Memory B cell (primary cell): ENCODE measurements around the gene OR8D1.
A peak's percentile ranks its signal among the peaks of the same experiment; 100 is the strongest.
"Not testable (repeated sequence)": the region's sequence is repeated elsewhere in the genome, so short reads cannot be mapped to it uniquely, and the experiment has no call there.

ENCODE experiments used
- ATAC-seq: fragments of 150-1000 bp; cut with Tn5 transposase; 2 replicates; pipeline ENCODE4 v1.10.0; 2021; ENCODE audit warnings: low read depth, mild to moderate bottlenecking, moderate library complexity
- DNase-seq, 2 donors: peaks; one replicate each; pipeline ENCODE4 v3.0.0; 2022; ENCODE audit warnings: low spot score in 2 of 2
- H3K27ac Mint-ChIP-seq: one replicate; pipeline ENCODE4 v1.8.0; 2022; ENCODE audit warnings: mild to moderate bottlenecking, moderate library complexity, mixed read lengths
- H3K27me3 Mint-ChIP-seq: one replicate; pipeline ENCODE4 v1.8.0; 2022; ENCODE audit warnings: mixed read lengths
- H3K36me3 Mint-ChIP-seq: one replicate; pipeline ENCODE4 v1.8.0; 2022; ENCODE audit warnings: mild to moderate bottlenecking, mixed read lengths
- H3K4me1 Mint-ChIP-seq: one replicate; pipeline ENCODE4 v1.8.0; 2022; ENCODE audit warnings: mixed read lengths
- H3K4me3 Mint-ChIP-seq: one replicate; pipeline ENCODE4 v1.8.0; 2022; ENCODE audit warnings: mild to moderate bottlenecking, moderate library complexity, mixed read lengths
- H3K9me3 Mint-ChIP-seq: one replicate; pipeline ENCODE4 v1.8.0; 2022; ENCODE audit warnings: mixed read lengths

Gene OR8D1

DNA sequence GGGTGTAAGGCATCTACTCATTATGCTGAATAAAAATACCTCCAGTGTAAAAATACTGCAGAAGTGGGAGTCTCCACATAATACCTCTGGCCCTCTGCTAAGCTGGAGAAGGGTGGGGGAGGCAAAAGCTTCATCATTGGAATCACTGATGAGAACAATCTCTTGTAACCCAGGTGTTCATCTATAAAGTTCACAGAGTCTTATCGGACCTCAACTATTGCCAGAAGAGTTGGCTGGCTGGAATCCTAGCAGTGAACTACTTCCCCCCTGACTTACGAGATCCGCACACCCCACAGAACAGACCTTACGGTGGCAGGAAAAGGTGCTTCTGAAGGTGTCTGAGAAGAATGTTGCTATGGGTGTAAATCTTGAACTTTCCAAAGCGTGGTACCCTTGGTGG, 2.5 kb downstream of the OR8D1 start:
- Mint-ChIP-seq H3K36me3 (no peaks in the 10 kb centered on the region), H3K27me3 (no peaks in the 10 kb centered on the region), H3K27ac (no peak overlapping the region), H3K4me3 (no peak overlapping the region), H3K9me3 (no peaks in the 10 kb centered on the region), H3K4me1 (no peaks in the 10 kb centered on the region)
- ATAC-seq: no peak
- DNase-seq: no peak

DNA sequence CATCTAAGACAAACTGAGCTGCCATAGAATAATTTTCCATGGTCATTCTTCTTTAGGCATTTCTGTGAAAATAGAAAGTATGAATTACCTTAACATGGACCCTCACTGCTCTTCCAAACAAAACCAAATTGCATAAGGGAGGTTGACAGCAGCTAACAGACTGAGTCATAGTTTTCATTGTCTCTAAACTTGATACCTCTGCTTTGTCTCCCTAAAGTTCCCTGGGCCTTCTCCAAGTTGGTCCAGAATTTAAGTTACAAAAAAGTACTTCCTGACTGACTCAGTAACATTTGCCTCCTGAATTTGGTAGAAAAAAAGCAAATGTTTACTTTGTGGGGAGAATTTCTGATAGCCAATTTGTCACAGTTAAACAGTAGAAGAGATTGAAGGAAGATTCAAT, 3.0 kb downstream of the OR8D1 start:
- no peak for ATAC-seq
- Mint-ChIP-seq H3K36me3 (no peaks in the 10 kb centered on the region), H3K9me3 (no peaks in the 10 kb centered on the region), H3K4me1 (no peaks in the 10 kb centered on the region), H3K27ac (no peak overlapping the region), H3K4me3 (no peak overlapping the region), H3K27me3 (no peaks in the 10 kb centered on the region)
- DNase-seq: no peak

DNA sequence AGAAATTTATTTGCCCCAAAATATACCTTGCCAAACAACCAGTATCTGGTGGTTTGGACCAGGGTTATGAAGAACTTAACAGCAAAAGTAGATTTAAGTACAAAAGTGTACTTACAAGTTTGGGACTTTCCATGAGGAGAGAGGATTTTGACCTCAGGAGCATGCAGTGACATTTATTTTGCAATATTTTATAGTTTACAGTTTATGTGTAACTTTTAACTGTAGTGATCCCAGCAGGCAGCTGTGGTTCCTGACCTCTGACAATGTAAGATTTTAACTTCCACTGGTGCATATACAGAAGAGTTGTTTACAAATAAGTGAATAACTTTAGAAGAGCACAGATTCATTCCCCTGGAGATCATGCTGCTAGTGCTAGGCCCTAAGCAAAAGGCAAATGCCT, 6.7 kb downstream of the OR8D1 start:
- no peak for DNase-seq
- H3K27me3 Mint-ChIP-seq: no peaks in the 10 kb centered on the region

DNA sequence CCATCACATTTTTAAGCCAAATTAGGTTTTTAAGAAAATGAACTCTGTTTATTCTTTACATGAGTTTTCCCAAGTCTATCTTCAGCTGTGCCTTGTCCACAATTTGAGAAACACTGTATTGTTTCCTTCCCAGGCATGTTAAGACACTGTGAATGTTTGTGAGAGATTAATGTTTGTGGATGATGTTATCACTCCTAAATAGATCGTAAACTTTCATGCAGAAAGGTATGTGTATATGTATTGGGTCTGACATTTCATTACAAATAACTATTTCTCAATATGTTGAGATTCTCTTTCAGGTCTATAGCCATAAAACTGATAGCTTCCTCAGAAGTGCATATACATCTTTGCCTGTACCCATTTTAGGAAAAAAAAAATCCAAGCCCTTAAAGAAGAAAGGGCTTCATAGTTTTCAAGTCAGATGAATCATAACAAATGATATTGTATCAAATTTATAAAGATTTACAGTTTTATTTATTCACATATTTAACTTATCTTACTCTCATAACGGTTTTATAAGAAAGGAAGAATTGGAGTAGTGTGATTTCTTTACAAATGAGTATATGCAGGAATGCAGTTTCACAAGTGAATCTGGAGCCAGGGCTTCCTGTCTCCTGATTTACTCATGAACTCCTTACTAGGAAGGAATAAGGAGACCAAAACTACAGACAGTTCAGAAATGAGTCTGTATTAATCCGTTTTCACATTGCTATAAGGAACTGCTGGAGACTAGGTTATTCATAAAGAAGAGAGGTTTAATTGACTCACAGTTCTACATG, 11.2 kb downstream of the OR8D1 start:
- H3K27ac Mint-ChIP-seq: no peak overlapping the region
- no peaks in the 10 kb centered on the region for H3K36me3 Mint-ChIP-seq
- H3K27me3 Mint-ChIP-seq: no peaks in the 10 kb centered on the region
- no peak overlapping the region for H3K4me3 Mint-ChIP-seq
- H3K9me3 Mint-ChIP-seq: no peaks in the 10 kb centered on the region
- DNase-seq (no peak), ATAC-seq (no peak)
- H3K4me1 Mint-ChIP-seq: no peaks in the 10 kb centered on the region

More for the DNA sequence above, 6.7 kb downstream of the OR8D1 start:
- Mint-ChIP-seq H3K27ac (no peak overlapping the region), H3K36me3 (no peaks in the 10 kb centered on the region), H3K4me3 (no peak overlapping the region), H3K9me3 (no peaks in the 10 kb centered on the region), H3K4me1 (no peaks in the 10 kb centered on the region)
- no peak for ATAC-seq

DNA sequence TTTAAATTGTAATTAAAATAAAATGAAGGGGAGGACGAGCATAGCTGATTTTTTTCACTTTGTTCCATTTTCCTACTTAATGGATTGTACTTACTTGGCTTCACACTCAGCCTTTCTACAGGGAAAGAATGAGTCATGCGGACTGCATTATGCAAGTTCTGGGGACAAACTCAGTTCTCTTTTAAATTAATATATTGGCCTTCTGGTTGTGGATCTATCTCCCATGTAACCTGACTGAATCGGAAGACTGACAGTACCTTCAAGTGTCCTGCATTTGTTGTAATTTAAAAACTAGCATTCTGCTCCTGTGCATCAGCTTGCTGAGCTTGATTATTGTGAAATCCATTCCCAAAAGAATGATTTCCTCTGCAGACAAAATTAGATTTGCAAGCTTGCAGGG, 12.2 kb downstream of the OR8D1 start:
- H3K9me3 Mint-ChIP-seq: no peaks in the 10 kb centered on the region
- H3K4me1 Mint-ChIP-seq: no peaks in the 10 kb centered on the region
- no peak overlapping the region for H3K27ac Mint-ChIP-seq
- DNase-seq (no peak), ATAC-seq (no peak)
- H3K4me3 Mint-ChIP-seq: no peak overlapping the region
- H3K36me3 Mint-ChIP-seq: no peaks in the 10 kb centered on the region
- H3K27me3 Mint-ChIP-seq: no peaks in the 10 kb centered on the region

DNA sequence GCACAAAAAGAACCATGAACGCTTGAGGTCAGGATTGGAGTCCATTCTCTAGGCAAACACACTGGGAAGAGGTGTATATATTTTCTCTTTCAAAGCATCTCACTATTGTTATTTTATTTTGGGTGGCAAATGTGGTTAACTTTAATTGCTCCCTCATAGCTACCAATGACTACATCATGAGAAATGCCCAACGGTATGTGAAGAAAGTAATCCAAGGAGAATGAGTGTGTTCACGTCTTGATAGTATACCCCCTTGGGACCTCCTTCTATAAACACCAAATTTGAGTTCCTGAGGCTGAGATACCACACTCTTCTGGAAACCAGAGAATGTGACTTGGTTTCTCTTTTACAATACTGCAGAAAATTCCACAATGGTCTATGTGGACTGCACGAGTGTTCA, 15.8 kb downstream of the OR8D1 start:
- ATAC-seq (no peak), DNase-seq (no peak)
- Mint-ChIP-seq H3K4me3 (no peak overlapping the region), H3K4me1 (no peaks in the 10 kb centered on the region), H3K9me3 (no peaks in the 10 kb centered on the region), H3K36me3 (no peaks in the 10 kb centered on the region), H3K27me3 (no peaks in the 10 kb centered on the region), H3K27ac (no peak overlapping the region)

DNA sequence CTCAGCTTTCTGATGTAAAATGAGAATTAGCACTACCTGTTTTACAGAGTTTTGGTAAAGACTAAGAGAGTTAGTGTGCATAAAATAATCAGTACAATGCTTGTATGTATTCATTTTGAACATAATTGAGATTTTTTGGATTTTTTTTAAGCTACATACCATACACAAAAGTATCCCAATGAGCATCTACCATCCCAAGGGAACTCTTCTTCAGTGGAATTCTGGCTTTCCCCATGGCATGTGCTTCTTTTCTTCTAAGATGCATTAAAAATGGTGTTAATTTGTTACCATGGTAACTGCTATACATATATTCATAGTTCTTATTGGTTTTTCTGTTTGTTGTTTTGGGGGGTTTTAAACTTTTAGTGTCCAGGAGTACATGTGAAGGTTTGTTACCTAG, 17.7 kb downstream of the OR8D1 start:
- Mint-ChIP-seq H3K4me1 (no peaks in the 10 kb centered on the region), H3K36me3 (no peaks in the 10 kb centered on the region), H3K27me3 (no peaks in the 10 kb centered on the region), H3K27ac (no peak overlapping the region), H3K4me3 (no peak overlapping the region), H3K9me3 (no peaks in the 10 kb centered on the region)
- DNase-seq (no peak), ATAC-seq (no peak)

DNA sequence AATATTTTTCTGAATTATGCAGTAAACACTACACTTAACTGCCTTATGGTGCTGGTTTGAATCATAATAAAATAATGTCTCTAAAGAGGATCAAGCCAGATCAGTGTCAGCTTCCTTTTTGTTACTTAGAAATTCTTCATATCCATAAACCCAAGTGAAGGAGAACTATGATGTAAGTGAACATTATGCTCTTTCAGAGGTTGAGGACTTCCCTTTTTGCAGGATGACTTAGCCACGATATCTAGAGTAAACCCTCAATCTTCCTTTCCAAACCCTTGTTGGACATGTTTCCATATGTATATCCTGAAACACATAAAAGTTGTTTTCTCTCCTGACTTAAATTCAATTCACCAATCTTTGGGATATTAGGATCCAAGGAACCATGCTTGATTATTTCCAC, 19.1 kb downstream of the OR8D1 start:
- Mint-ChIP-seq H3K36me3 (no peaks in the 10 kb centered on the region), H3K27ac (no peak overlapping the region), H3K4me1 (no peaks in the 10 kb centered on the region)

DNA sequence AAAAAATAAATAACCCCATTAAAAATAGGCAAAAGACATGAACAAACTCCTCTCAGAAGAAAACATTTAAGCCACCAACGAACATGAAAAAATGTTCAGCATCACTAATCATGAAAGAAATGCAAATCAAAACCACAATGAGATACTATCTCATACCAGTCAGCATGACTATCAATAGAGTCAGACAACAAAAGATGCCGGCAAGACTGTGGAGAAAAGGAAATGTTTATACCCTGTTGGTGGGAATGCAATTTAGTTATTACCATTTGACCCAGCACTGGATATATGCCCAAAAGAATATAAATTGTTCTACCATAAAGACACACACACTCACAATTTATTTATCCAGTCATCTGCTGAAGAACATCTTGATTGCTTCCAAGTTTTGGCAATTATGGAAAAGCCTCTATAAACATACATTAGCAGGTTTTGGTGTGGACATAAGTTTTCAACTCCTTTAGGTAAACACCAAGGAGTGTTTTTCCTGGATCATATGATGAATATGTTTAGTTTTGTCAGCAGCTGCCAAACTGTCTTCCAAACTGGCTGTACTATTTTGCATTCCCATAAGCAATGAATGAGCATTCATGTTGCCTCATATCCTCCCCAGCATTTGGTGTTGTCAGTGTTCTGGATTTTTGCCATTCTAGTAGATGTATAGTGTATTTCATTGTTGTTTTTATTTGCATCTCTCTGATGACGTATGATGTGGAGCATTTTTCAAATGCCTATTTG, 28.0 kb downstream of the OR8D1 start:
- DNase-seq: no peak
- Mint-ChIP-seq H3K9me3 (peaks cover 26% of the 10 kb centered on the region), H3K36me3 (peaks cover 1% of the 10 kb centered on the region), H3K4me3 (no peak overlapping the region), H3K27me3 (no peaks in the 10 kb centered on the region), H3K4me1 (peaks cover 7% of the 10 kb centered on the region), H3K27ac (no peak overlapping the region)
- peak; percentile 53 for ATAC-seq

More for the DNA sequence above, 19.1 kb downstream of the OR8D1 start:
- Mint-ChIP-seq H3K27me3 (no peaks in the 10 kb centered on the region), H3K9me3 (peaks cover 8% of the 10 kb centered on the region), H3K4me3 (no peak overlapping the region)
- ATAC-seq: no peak
- DNase-seq: no peak

DNA sequence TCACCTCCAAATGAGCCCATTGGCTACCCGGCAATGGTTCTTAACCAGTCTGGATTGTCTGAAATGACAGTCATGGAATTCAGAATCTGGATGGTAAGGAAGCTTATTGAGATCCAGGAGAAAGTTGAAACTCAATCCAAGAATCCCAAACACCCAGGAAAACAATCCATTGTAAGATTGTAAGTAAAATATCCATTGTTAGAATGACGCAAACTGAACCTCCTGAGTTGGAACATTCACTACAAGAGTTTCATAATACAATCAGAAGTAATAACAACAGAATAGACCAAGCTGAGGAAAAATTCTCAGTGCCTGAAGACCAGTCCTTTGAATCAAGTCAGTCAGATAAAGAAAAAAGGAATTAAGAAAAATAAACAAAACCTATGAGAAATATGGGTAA, 35.5 kb downstream of the OR8D1 start:
- Mint-ChIP-seq H3K36me3 (no peaks in the 10 kb centered on the region), H3K9me3 (peaks cover 6% of the 10 kb centered on the region), H3K4me3 (no peak overlapping the region), H3K27ac (no peak overlapping the region), H3K4me1 (no peaks in the 10 kb centered on the region), H3K27me3 (peaks cover 2% of the 10 kb centered on the region)
- no peak for ATAC-seq
- DNase-seq: no peak

DNA sequence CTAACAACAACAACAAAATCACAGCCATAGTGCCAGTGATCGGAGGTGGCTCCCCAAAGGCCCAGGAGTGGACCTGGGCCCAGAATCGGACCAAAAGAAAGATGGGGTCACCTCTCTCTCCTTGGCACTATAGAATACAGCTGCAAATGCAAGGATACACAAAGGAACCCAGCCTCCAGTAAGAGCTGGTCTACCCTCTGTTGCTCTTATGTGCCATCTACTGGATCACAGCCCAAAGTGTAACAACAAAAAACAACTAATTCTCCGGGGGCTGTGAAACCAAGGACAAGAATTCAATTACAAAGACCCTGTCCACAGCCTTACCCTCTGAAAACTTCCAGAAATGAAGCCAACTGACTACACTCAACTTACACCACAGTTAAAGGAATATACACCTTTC, 35.9 kb downstream of the OR8D1 start:
- Mint-ChIP-seq H3K27me3 (peaks cover 2% of the 10 kb centered on the region), H3K36me3 (no peaks in the 10 kb centered on the region), H3K4me3 (no peak overlapping the region), H3K9me3 (peaks cover 5% of the 10 kb centered on the region), H3K27ac (no peak overlapping the region), H3K4me1 (no peaks in the 10 kb centered on the region)
- DNase-seq (no peak), ATAC-seq (no peak)

DNA sequence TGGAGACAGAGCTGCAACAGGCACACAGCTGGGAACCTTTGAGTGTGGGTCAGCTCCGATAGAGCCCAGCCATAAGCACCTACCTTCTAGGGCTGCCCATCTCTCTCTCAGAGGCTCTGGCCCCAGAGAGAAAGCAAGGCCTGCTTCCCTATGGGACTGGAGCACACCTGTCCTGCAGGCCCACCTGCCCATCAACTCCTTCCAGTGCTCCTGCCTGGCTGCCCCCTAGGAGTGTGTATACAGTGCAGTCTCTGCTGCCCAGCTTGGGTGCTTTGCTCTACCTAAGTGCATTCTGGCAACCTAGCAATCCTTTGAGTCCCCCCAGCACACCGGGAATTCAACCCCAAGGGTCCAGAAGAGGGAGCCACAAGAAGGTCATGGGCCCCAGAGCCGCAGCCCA, 36.5 kb downstream of the OR8D1 start:
- Mint-ChIP-seq H3K27ac (no peak overlapping the region), H3K4me3 (no peak overlapping the region), H3K36me3 (no peaks in the 10 kb centered on the region), H3K9me3 (peaks cover 5% of the 10 kb centered on the region), H3K4me1 (no peaks in the 10 kb centered on the region), H3K27me3 (peaks cover 2% of the 10 kb centered on the region)
- no peak for ATAC-seq
- DNase-seq: no peak

DNA sequence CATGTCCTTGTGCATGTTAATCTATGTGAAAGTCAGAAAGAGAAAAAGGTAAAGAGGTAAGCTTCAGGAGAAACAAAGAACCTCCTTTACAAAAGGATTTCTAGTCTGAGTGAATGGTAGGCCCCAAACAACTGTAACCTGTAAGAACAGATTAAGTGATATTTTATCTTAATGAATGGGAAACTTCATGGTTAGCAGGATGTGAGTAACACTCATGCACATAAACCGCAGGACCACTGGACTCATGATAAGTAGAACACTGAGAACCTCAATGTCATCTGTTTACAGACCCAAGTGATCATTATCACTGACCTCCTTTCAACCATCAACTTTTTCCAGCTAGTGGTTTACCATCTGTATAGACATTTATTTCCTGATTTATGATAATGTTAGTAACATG, 37.7 kb downstream of the OR8D1 start:
- Mint-ChIP-seq H3K4me3 (no peak overlapping the region), H3K4me1 (no peaks in the 10 kb centered on the region), H3K9me3 (peaks cover 4% of the 10 kb centered on the region), H3K36me3 (no peaks in the 10 kb centered on the region), H3K27ac (no peak overlapping the region), H3K27me3 (peaks cover 2% of the 10 kb centered on the region)
- DNase-seq (no peak), ATAC-seq (no peak)

DNA sequence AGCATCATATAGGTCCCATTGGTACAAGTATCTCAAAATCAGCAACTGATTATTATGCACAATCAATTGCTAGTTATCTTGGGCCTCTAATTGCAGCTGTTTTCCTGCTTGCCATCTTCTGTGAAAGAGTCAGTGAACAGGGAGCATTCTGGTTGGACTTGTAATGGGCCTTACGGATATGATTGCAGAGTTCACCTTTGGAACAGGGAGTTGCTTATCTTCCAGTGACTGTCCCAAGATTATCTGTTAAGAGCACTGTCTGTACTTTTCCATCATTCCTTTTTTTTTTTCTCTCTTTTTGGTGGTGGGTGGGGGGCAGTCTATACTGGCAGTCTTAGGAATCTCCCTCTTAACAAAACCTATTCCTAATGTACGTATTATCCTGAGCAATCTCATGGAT, 39.7 kb downstream of the OR8D1 start:
- no peaks in the 10 kb centered on the region for H3K9me3 Mint-ChIP-seq
- ATAC-seq (no peak), DNase-seq (no peak)
- peaks cover 2% of the 10 kb centered on the region for H3K27me3 Mint-ChIP-seq
- no peaks in the 10 kb centered on the region for H3K36me3 Mint-ChIP-seq
- no peak overlapping the region for H3K4me3 Mint-ChIP-seq
- H3K4me1 Mint-ChIP-seq: no peaks in the 10 kb centered on the region
- H3K27ac Mint-ChIP-seq: no peak overlapping the region

DNA sequence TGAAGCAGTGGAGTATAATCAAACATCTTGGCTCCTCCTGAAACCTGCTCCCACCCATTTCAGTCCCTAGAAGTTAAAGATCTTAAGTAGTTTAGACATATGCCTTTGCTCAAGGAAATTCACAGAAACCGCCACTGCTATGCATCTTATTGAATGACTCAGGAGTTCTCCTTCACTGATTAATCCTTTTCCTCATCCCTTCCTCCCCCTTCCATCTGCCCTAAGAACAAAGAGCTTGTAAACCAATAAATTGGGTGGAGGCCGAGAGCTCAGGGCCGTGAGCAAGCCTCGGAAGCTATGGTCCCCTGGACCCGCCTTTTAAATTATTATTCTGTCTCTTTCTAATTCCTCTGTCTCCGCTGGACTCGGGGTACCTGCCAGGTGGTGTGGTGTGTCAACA, 42.9 kb downstream of the OR8D1 start:
- H3K4me3 Mint-ChIP-seq, DNase-seq, H3K36me3 Mint-ChIP-seq, H3K4me1 Mint-ChIP-seq, ATAC-seq, H3K9me3 Mint-ChIP-seq, H3K27ac Mint-ChIP-seq, H3K27me3 Mint-ChIP-seq: not testable (repeated sequence)
